ENCODE results near the gene SDHD. TPM values are rescaled to one million over a fixed set of nuclear protein-coding genes. Genes with fewer than 3 reads are reported as not detected.

SDHD gene
- total and polyA plus RNA-seq, 2 donors (not counting 1 experiment from before 2014, with no cell fraction given), result 43.0 to 57.7 TPM

GRCh38 chr11:112057170-112057569 is 29.5 kb upstream of the SDHD start:
- Mint-ChIP-seq H3K9me3 (ENCODE audit: insufficient read depth) (no peaks in the 10 kb centered on the region), H3K4me3 (no peak overlapping the region), H3K4me1 (peaks cover 4% of the 10 kb centered on the region), H3K27ac (no peak overlapping the region), H3K27me3 (no peaks in the 10 kb centered on the region)
- Histone ChIP-seq H3K36me3 (replicated peaks in 1 of 2; ENCODE audit: control extremely low read depth in 1 of 2, control insufficient read depth in 1 of 2, extremely low read depth in 1 of 2, insufficient read depth in 2 of 2, low read length in 1 of 2) (peaks cover 10 to 49% of the 10 kb centered on the region in 2 experiments), H3K4me3 (ENCODE audit: control extremely low read depth in 1 of 5, extremely low read depth in 1 of 5, insufficient read depth in 1 of 5, low read depth in 2 of 5, low read length in 4 of 5) (no peak overlapping the region), H3K79me2 (ENCODE audit: control insufficient read depth, insufficient read depth, low read length) (no peaks in the 10 kb centered on the region), H3K4me2 (replicated peaks; ENCODE audit: low read depth, low read length, poor library complexity, severe bottlenecking) (no peak overlapping the region), H3K27me3 (replicated peaks in 1 of 4; ENCODE audit: control extremely low read depth in 1 of 4, control insufficient read depth in 3 of 4, insufficient read depth in 4 of 4, low read length in 3 of 4) (no peaks in the 10 kb centered on the region), H3K27ac (ENCODE audit: low read length in 2 of 2) (no peak overlapping the region), H3K9me3 (ENCODE audit: control extremely low read depth in 1 of 3, control insufficient read depth in 2 of 3, insufficient read depth in 1 of 3, low read length in 2 of 3) (no peaks in the 10 kb centered on the region), H3K4me1 (ENCODE audit: control insufficient read depth in 2 of 2, insufficient read depth in 2 of 2, low read length in 2 of 2) (peaks cover 0 to 3% of the 10 kb centered on the region in 2 donors), H4K20me1 (ENCODE audit: control insufficient read depth, insufficient read depth, low read length, poor library complexity, severe bottlenecking) (no peaks in the 10 kb centered on the region), H3K9ac (ENCODE audit: low read length) (no peak overlapping the region), H2AFZ (ENCODE audit: insufficient read depth, low read depth, low read length, poor library complexity, severe bottlenecking) (no peak overlapping the region)
- TF ChIP-seq EZH2 (IDR thresholded peaks at IDR 0.05; ENCODE audit: borderline replicate concordance, insufficient read depth, low read depth, low read length, poor library complexity, severe bottlenecking) (no peak), CTCF (IDR thresholded peaks at IDR 0.05) (no peak)
- 64% methylated on average over 1 of the region's 4 CpGs for WGBS (ENCODE audit: insufficient coverage)
- ATAC-seq (ENCODE audit: low read depth), result no peak
- CTCF ChIA-PET, result interaction anchor here (0.7 to 1.6 kb wide), 2 partner anchors 15 to 25 kb away, joined by 3 read pairs; no protein-coding TSS in a partner anchor
- intact Hi-C loops (cut with micrococcal nuclease), result no loop called here
- POLR2A ChIA-PET, result no interaction called here
- no peak for DNase-seq

- Histone ChIP-seq H3K27ac (ENCODE audit: low read length in 2 of 2) (no peak overlapping the region), H3K4me2 (replicated peaks; ENCODE audit: low read depth, low read length, poor library complexity, severe bottlenecking) (no peak overlapping the region), H3K36me3 (replicated peaks in 1 of 2; ENCODE audit: control extremely low read depth in 1 of 2, control insufficient read depth in 1 of 2, extremely low read depth in 1 of 2, insufficient read depth in 2 of 2, low read length in 1 of 2) (peaks cover 10 to 46% of the 10 kb centered on the region in 2 experiments), H3K4me1 (ENCODE audit: control insufficient read depth in 2 of 2, insufficient read depth in 2 of 2, low read length in 2 of 2) (no peaks in the 10 kb centered on the region), H3K4me3 (ENCODE audit: control extremely low read depth in 1 of 5, extremely low read depth in 1 of 5, insufficient read depth in 1 of 5, low read depth in 2 of 5, low read length in 4 of 5) (no peak overlapping the region), H3K9me3 (ENCODE audit: control extremely low read depth in 1 of 3, control insufficient read depth in 2 of 3, insufficient read depth in 1 of 3, low read length in 2 of 3) (no peaks in the 10 kb centered on the region), H4K20me1 (ENCODE audit: control insufficient read depth, insufficient read depth, low read length, poor library complexity, severe bottlenecking) (no peaks in the 10 kb centered on the region), H3K27me3 (replicated peaks in 1 of 4; ENCODE audit: control extremely low read depth in 1 of 4, control insufficient read depth in 3 of 4, insufficient read depth in 4 of 4, low read length in 3 of 4) (no peaks in the 10 kb centered on the region), H3K9ac (ENCODE audit: low read length) (no peak overlapping the region), H3K79me2 (ENCODE audit: control insufficient read depth, insufficient read depth, low read length) (no peaks in the 10 kb centered on the region), H2AFZ (ENCODE audit: insufficient read depth, low read depth, low read length, poor library complexity, severe bottlenecking) (no peak overlapping the region)
- no peak for DNase-seq
- TF ChIP-seq EZH2 (IDR thresholded peaks at IDR 0.05; ENCODE audit: borderline replicate concordance, insufficient read depth, low read depth, low read length, poor library complexity, severe bottlenecking), result no peak
- no peaks in the 10 kb centered on the region for H3K27me3 Mint-ChIP-seq
- ChIA-PET CTCF (interaction anchor here (1.6 kb wide), 1 partner anchor 24 kb away, joined by 3 read pairs; no protein-coding TSS in a partner anchor), POLR2A (interaction anchor here (0.6 to 0.8 kb wide), 2 partner anchors 374 to 1732 kb away, joined by 4 read pairs; no protein-coding TSS in a partner anchor)
- intact Hi-C loops (cut with micrococcal nuclease), result no loop called here
- H3K4me3 Mint-ChIP-seq, result no peak overlapping the region
- no peaks in the 10 kb centered on the region for H3K9me3 Mint-ChIP-seq (ENCODE audit: insufficient read depth)
- no peak for ATAC-seq (ENCODE audit: low read depth)
- 80% methylated on average over 1 of the region's 1 CpG for WGBS (ENCODE audit: insufficient coverage)
- no peak overlapping the region for H3K27ac Mint-ChIP-seq
- no peaks in the 10 kb centered on the region for H3K4me1 Mint-ChIP-seq
Observed at GRCh38 chr11:112058103-112058502, 28.6 kb upstream of the SDHD start.
